ENCODE data around the gene AMOTL1.
A peak's percentile ranks its signal among the peaks of the same experiment; 100 is the strongest.

AMOTL1 gene, protein sequence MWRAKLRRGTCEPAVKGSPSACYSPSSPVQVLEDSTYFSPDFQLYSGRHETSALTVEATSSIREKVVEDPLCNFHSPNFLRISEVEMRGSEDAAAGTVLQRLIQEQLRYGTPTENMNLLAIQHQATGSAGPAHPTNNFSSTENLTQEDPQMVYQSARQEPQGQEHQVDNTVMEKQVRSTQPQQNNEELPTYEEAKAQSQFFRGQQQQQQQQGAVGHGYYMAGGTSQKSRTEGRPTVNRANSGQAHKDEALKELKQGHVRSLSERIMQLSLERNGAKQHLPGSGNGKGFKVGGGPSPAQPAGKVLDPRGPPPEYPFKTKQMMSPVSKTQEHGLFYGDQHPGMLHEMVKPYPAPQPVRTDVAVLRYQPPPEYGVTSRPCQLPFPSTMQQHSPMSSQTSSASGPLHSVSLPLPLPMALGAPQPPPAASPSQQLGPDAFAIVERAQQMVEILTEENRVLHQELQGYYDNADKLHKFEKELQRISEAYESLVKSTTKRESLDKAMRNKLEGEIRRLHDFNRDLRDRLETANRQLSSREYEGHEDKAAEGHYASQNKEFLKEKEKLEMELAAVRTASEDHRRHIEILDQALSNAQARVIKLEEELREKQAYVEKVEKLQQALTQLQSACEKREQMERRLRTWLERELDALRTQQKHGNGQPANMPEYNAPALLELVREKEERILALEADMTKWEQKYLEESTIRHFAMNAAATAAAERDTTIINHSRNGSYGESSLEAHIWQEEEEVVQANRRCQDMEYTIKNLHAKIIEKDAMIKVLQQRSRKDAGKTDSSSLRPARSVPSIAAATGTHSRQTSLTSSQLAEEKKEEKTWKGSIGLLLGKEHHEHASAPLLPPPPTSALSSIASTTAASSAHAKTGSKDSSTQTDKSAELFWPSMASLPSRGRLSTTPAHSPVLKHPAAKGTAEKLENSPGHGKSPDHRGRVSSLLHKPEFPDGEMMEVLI

DNA sequence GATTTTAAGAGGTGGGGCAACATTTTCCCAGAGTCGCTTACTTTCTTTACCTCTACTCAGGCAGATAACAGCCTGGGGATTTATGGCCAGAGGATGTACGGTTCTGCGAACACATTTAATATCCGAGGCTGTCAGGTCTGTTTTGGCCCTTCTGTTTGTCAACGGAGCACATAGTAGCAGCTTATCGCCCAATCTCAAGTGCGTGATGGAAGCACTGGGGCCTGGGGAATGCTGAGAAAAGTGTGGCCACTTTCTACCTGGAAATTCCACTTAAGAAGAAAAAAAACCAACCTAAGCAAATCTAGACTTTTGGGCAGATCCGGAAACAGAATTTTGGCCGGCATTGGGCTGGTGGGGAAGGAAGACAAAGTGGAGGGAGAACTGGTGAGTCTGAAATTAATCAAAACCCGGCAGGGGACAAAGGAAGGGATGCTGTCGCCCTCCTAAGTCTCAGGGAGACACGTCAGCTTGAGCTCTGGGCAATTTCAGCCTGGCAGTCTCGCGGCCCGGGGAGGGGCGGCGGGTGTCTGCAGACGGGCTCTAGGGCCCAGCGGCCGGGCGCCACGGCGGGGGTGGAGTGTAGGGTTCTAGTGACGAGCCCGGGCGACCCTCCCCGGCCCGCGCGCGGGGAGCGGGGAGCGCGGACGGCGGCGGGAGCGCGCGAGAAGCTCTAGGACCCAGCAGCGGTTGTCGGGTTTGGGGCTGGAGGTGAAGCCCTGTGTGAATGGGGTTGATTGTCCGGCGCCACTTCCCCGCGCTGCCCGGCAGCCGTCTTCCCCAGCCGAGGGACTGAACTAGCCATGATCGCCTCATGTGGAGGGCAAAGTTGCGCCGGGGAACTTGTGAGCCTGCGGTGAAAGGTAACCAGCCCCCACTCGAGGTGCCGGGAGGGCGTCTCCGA, at the start of gene AMOTL1:
AMOTL1 (plus strand) TSS at position 656 of the 901 bp plus-strand sequence; CDS start at position 812, 156 bp downstream.
- Histone ChIP-seq H3K36me3 (ENCODE audit: control insufficient read depth in 1 of 2, insufficient read depth in 2 of 2, low read length in 2 of 2) (no peaks in the 10 kb centered on the region), H3K27ac (ENCODE audit: low read length) (peak within 1 kb of the TSS; percentile 89), H3K4me3 (ENCODE audit: low read depth in 1 of 2, low read length in 2 of 2) (peak within 1 kb of the TSS; percentile 80 to 82), H3K27me3 (ENCODE audit: low read depth, low read length) (no peaks in the 10 kb centered on the region), H3K4me1 (ENCODE audit: control insufficient read depth in 1 of 2, insufficient read depth in 2 of 2, low read length in 2 of 2) (peaks cover 9 to 33% of the 10 kb centered on the region in 2 donors), H3K9me3 (ENCODE audit: control insufficient read depth in 1 of 2, low read length in 2 of 2) (no peaks in the 10 kb centered on the region)

DNA sequence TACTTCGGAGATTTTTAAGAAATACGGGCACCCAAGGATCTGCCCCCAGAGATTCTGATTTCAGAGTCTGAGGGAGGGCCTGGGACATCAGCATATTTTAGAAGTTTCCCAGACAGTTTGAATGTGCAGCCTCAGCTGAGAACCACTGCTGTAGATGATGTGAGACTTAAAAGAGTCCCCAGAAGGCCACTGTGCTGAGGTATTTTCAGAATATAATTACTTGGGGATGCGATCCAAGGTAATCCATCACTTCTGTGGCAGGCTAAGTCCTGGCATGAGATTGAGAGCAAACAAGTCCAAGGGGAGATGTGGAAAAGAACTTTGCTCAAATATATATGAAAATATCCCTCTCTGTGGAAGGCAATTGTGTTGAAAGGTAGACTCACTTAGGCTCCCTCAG, 48.3 kb upstream of the AMOTL1 start:
- H3K4me1 ChIP-seq (ENCODE audit: control insufficient read depth in 1 of 2, insufficient read depth in 2 of 2, low read length in 2 of 2) = no peaks in the 10 kb centered on the region
- H3K27ac ChIP-seq (ENCODE audit: low read length) = no peak overlapping the region
- no peaks in the 10 kb centered on the region for H3K27me3 ChIP-seq (ENCODE audit: low read depth, low read length)
- no peaks in the 10 kb centered on the region for H3K36me3 ChIP-seq (ENCODE audit: control insufficient read depth in 1 of 2, insufficient read depth in 2 of 2, low read length in 2 of 2)
- no peak overlapping the region for H3K4me3 ChIP-seq (ENCODE audit: low read depth in 1 of 2, low read length in 2 of 2)
- no peaks in the 10 kb centered on the region for H3K9me3 ChIP-seq (ENCODE audit: control insufficient read depth in 1 of 2, low read length in 2 of 2)

DNA sequence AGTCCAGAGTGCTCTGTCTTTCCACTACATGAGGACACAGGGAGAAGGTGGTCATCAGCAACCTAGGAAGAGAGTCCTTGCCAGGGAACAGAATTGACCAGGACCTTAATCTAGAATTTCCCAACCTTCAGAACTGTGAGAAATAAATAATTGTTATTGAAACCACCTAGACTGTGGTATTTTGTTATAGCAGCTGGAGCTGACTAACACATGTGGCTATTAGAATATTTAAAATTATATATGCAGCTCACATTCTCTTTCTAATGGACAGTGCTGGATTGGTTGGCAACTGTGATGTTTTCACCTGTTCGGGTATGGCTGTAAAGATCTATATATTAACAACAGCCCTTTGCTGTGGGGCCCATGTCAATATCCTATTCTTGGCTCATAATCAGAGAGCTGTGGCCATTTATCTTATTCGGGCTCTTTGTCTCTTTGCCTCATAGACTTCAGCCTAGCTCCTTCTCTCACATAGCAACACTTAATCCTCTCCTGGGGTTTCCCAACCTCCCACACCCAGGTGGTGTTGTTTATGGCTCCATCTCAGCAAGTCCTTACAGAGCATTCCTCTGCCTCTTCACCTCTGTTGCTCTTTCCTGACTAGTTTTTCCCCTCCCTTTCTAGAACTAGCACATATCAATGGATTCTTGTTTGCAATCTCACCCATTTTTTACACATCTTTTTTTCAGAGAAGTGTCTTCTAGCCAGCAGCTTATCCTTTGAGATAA, 46.4 kb upstream of the AMOTL1 start:
- Histone ChIP-seq H3K9me3 (ENCODE audit: control insufficient read depth in 1 of 2, low read length in 2 of 2) (no peaks in the 10 kb centered on the region), H3K27ac (ENCODE audit: low read length) (no peak overlapping the region), H3K4me3 (ENCODE audit: low read depth in 1 of 2, low read length in 2 of 2) (no peak overlapping the region), H3K4me1 (ENCODE audit: control insufficient read depth in 1 of 2, insufficient read depth in 2 of 2, low read length in 2 of 2) (no peaks in the 10 kb centered on the region), H3K36me3 (ENCODE audit: control insufficient read depth in 1 of 2, insufficient read depth in 2 of 2, low read length in 2 of 2) (no peaks in the 10 kb centered on the region), H3K27me3 (ENCODE audit: low read depth, low read length) (no peaks in the 10 kb centered on the region)

DNA sequence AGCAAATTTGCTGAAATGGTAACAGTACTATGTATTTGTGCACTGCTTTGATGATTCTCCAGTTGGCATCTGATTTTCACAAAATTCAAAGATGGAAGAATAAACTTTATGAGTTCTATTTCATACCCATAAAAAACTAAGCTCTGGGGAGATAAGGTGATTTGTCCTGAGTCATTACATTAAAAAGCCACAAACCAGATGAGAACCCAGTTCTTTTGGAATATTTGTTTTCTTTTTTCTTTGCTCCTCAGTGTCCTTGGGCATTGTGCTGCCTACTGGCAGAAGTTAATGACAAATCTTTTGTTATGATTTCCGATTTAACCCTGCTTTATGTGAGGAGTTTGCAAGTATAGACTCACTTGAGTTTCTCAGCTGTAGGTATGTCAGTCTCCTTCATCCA, 45.4 kb upstream of the AMOTL1 start:
- Histone ChIP-seq H3K9me3 (ENCODE audit: control insufficient read depth in 1 of 2, low read length in 2 of 2) (no peaks in the 10 kb centered on the region), H3K27ac (ENCODE audit: low read length) (no peak overlapping the region), H3K36me3 (ENCODE audit: control insufficient read depth in 1 of 2, insufficient read depth in 2 of 2, low read length in 2 of 2) (no peaks in the 10 kb centered on the region), H3K27me3 (ENCODE audit: low read depth, low read length) (no peaks in the 10 kb centered on the region), H3K4me1 (ENCODE audit: control insufficient read depth in 1 of 2, insufficient read depth in 2 of 2, low read length in 2 of 2) (no peaks in the 10 kb centered on the region), H3K4me3 (ENCODE audit: low read depth in 1 of 2, low read length in 2 of 2) (no peak overlapping the region)

DNA sequence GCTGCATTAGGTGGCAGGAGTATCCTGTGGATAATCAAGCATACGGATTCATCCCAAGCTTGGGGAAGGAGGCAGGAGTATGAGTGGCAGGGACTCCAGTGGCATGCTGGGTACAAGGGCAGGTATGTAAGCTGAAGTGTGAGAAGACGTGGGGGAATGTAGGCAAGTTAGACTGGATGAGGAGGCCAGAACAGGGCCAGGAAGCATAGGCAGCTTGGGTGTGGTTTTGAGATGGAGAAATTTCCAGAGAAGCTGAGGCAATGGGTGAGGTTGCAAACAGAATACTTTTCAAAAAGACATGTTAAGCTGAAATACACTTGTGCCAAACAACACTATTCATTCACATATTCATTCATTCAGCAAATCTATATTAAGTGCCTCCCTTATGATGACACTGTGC, 43.1 kb upstream of the AMOTL1 start:
- H3K27me3 ChIP-seq (ENCODE audit: low read depth, low read length) = no peaks in the 10 kb centered on the region
- H3K9me3 ChIP-seq (ENCODE audit: control insufficient read depth in 1 of 2, low read length in 2 of 2) = no peaks in the 10 kb centered on the region
- H3K27ac ChIP-seq (ENCODE audit: low read length) = no peak overlapping the region
- H3K36me3 ChIP-seq (ENCODE audit: control insufficient read depth in 1 of 2, insufficient read depth in 2 of 2, low read length in 2 of 2) = no peaks in the 10 kb centered on the region
- H3K4me1 ChIP-seq (ENCODE audit: control insufficient read depth in 1 of 2, insufficient read depth in 2 of 2, low read length in 2 of 2) = no peaks in the 10 kb centered on the region
- H3K4me3 ChIP-seq (ENCODE audit: low read depth in 1 of 2, low read length in 2 of 2) = no peak overlapping the region

DNA sequence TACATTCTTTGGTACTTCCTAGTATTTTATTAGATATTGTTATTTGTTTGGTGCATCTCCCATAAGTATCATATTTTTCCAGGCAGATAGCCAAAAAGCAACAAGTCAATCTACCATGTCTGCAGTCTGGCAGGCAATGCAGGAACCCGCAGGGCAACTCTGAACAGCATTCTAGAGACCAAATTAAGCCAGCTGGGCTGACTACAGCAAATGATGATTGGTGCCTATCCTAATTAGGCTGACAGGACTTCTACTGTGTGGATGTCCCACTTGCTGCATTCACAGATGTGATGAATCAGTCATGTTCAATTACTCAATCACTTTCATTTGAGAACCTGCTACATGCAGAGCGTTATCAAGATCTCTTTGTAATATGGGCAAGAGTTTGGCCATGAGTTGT, 40.3 kb upstream of the AMOTL1 start:
- Histone ChIP-seq H3K4me3 (ENCODE audit: low read depth in 1 of 2, low read length in 2 of 2) (no peak overlapping the region), H3K27me3 (ENCODE audit: low read depth, low read length) (no peaks in the 10 kb centered on the region)

DNA sequence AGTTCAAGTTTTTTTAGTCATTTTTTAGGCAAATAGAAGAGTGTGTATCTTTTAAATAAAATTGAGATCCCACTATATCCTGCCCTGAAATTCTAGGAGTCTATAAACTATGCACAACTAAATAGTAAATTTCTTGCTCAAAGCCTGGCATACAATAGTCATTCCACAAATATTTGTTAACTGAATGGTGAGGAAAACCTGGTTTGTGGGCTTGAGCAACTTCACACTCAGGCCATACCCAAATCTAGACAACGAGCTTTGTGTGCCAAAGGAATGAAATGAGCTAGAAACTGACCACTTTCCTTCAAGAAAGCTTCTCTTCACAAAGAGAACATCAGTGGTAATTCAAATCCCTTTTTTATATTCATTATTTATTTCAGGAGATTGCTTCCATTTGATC, 39.6 kb upstream of the AMOTL1 start:
- Histone ChIP-seq H3K4me1 (ENCODE audit: control insufficient read depth in 1 of 2, insufficient read depth in 2 of 2, low read length in 2 of 2) (peaks cover 0 to 6% of the 10 kb centered on the region in 2 donors), H3K36me3 (ENCODE audit: control insufficient read depth in 1 of 2, insufficient read depth in 2 of 2, low read length in 2 of 2) (no peaks in the 10 kb centered on the region), H3K27ac (ENCODE audit: low read length) (no peak overlapping the region), H3K9me3 (ENCODE audit: control insufficient read depth in 1 of 2, low read length in 2 of 2) (no peaks in the 10 kb centered on the region), H3K27me3 (ENCODE audit: low read depth, low read length) (no peaks in the 10 kb centered on the region), H3K4me3 (ENCODE audit: low read depth in 1 of 2, low read length in 2 of 2) (no peak overlapping the region)

More for the DNA sequence above, 40.3 kb upstream of the AMOTL1 start:
- Histone ChIP-seq H3K36me3 (ENCODE audit: control insufficient read depth in 1 of 2, insufficient read depth in 2 of 2, low read length in 2 of 2) (no peaks in the 10 kb centered on the region), H3K27ac (ENCODE audit: low read length) (no peak overlapping the region), H3K4me1 (ENCODE audit: control insufficient read depth in 1 of 2, insufficient read depth in 2 of 2, low read length in 2 of 2) (peaks cover 0 to 6% of the 10 kb centered on the region in 2 donors), H3K9me3 (ENCODE audit: control insufficient read depth in 1 of 2, low read length in 2 of 2) (no peaks in the 10 kb centered on the region)

DNA sequence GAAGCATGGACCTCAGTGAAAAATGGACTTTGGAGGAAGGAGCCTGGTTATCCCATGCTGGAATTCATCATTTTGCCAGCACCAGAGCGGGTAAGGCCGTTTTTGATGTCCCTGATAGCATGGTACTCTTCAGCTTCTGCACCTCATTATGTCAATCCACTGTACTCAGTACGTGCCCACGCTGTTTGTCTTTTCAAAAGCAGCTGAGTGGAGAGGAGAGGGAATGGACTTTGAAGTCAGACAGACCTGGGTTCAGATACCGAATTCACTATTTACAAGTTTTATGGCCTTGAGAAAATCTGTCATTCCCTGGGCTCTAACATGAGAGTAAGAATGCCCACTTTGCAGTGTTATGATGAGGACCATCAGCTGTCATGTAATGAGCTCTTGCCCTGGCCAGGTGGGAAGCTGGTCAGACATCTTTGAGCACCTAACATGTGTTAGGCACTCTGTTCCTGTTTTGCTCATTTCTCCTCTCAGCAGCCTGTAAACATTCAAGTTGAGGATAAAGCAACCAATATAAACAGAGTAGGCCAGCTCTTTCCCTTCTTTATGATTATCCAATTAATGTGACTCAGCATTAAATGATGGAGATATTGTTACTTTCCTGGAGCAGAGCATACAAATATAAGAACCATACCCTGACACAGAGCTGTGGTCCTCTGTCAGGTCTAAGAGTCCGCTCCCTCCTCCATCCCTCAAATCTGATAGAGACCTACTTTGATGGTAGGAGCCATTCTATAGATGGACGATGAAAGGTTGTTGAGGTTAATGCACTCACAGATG, 39.0 kb upstream of the AMOTL1 start:
- no peak overlapping the region for H3K4me3 ChIP-seq (ENCODE audit: low read depth in 1 of 2, low read length in 2 of 2)
- H3K9me3 ChIP-seq (ENCODE audit: control insufficient read depth in 1 of 2, low read length in 2 of 2) = no peaks in the 10 kb centered on the region
- H3K27ac ChIP-seq (ENCODE audit: low read length) = no peak overlapping the region
- H3K36me3 ChIP-seq (ENCODE audit: control insufficient read depth in 1 of 2, insufficient read depth in 2 of 2, low read length in 2 of 2) = no peaks in the 10 kb centered on the region
- peaks cover 0 to 6% of the 10 kb centered on the region in 2 donors for H3K4me1 ChIP-seq (ENCODE audit: control insufficient read depth in 1 of 2, insufficient read depth in 2 of 2, low read length in 2 of 2)
- no peaks in the 10 kb centered on the region for H3K27me3 ChIP-seq (ENCODE audit: low read depth, low read length)

DNA sequence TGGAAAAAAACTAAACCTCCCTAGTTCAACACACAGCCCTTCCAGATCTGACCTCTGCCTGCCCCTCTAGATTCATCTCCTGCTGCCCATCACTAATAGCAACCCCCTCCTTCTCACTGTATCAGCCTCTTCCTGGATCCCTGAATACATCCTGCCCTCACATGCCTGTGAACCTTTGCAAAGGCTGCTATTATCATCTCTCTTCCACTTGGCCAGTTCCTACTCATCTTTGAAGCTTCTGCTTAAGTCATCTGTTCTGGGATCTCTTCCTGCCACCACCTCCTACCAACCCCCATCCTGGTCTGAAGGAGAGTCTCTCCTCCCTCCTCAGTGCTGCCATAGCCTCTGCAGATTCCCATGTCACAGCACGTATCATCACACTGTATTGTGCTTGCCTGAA, 38.0 kb upstream of the AMOTL1 start:
- Histone ChIP-seq H3K4me3 (ENCODE audit: low read depth in 1 of 2, low read length in 2 of 2) (no peak overlapping the region), H3K4me1 (ENCODE audit: control insufficient read depth in 1 of 2, insufficient read depth in 2 of 2, low read length in 2 of 2) (peaks cover 0 to 6% of the 10 kb centered on the region in 2 donors), H3K27ac (ENCODE audit: low read length) (no peak overlapping the region), H3K9me3 (ENCODE audit: control insufficient read depth in 1 of 2, low read length in 2 of 2) (no peaks in the 10 kb centered on the region), H3K27me3 (ENCODE audit: low read depth, low read length) (no peaks in the 10 kb centered on the region), H3K36me3 (ENCODE audit: control insufficient read depth in 1 of 2, insufficient read depth in 2 of 2, low read length in 2 of 2) (no peaks in the 10 kb centered on the region)
